Keratinocyte (primary cell): ENCODE results near the gene REEP3. TPM values are rescaled to one million over a fixed set of nuclear protein-coding genes. Genes with fewer than 3 reads are reported as not detected.

Source experiments
- DNase-seq: peaks from one replicate; pipeline ENCODE4 v3.0.0-alpha.2; 2011; ENCODE audit warnings: low read depth, missing footprints, low spot score
- FAIRE-seq: peaks from 2 replicates; lab custom pipeline; 2011; peaks lifted over from hg19 to GRCh38; lab: Jason Lieb, UNC
- H2AFZ ChIP-seq: 2 replicates; pipeline ENCODE4 v1.6.0; 2012; ENCODE audit warnings: low read length, control low read depth, inconsistent platforms; ENCODE audit not compliant: control insufficient read depth
- H3K27ac ChIP-seq: 2 replicates; pipeline ENCODE4 v1.5.1; 2011; ENCODE audit warnings: low read length; ENCODE audit not compliant: control insufficient read depth, insufficient read depth
- H3K27me3 ChIP-seq: 3 replicates; pipeline ENCODE4 v1.6.0; 2011; ENCODE audit warnings: low read length; ENCODE audit not compliant: control insufficient read depth, insufficient read depth; ENCODE audit errors: extremely low read depth
- H3K36me3 ChIP-seq, 2 experiments: 2 replicates in 1 of 2; 3 replicates in 1 of 2; pipeline ENCODE4 v1.5.1; 2011; ENCODE audit warnings: low read length in 2 of 2, mild to moderate bottlenecking in 1 of 2; ENCODE audit not compliant: control insufficient read depth in 2 of 2, insufficient read depth in 2 of 2; ENCODE audit errors: extremely low read depth in 1 of 2
- H3K4me1 ChIP-seq: 3 replicates; pipeline ENCODE4 v1.5.1; 2011; ENCODE audit warnings: low read length; ENCODE audit not compliant: control insufficient read depth, insufficient read depth; ENCODE audit errors: extremely low read depth
- H3K4me2 ChIP-seq: 3 replicates; pipeline ENCODE4 v1.6.0; 2011; ENCODE audit warnings: low read depth, low read length; ENCODE audit not compliant: control insufficient read depth, insufficient read depth; ENCODE audit errors: extremely low read depth
- H3K4me3 ChIP-seq, 3 experiments: fragments of 200-600 bp in 1 of 3; sonication (generic) in 1 of 3; 2 replicates in 2 of 3; 3 replicates in 1 of 3; pipeline ENCODE4 v1.5.1; 2011 to 2016; ENCODE audit warnings: low read length in 3 of 3, mild to moderate bottlenecking in 3 of 3, control low read depth in 2 of 3, inconsistent platforms in 1 of 3, low read depth in 1 of 3, mixed read lengths in 1 of 3, mixed run types in 1 of 3, moderate library complexity in 1 of 3; ENCODE audit not compliant: control insufficient read depth in 2 of 3, insufficient read depth in 2 of 3; ENCODE audit errors: extremely low read depth in 1 of 3
- H3K79me2 ChIP-seq: 2 replicates; pipeline ENCODE4 v1.6.0; 2012; ENCODE audit warnings: low read length; ENCODE audit not compliant: control insufficient read depth, insufficient read depth
- H3K9ac ChIP-seq: 3 replicates; pipeline ENCODE4 v1.6.0; 2011; ENCODE audit warnings: low read length; ENCODE audit not compliant: control insufficient read depth, insufficient read depth; ENCODE audit errors: extremely low read depth
- H3K9me1 ChIP-seq: 3 replicates; pipeline ENCODE4 v1.6.0; 2011; ENCODE audit warnings: low read length; ENCODE audit not compliant: control insufficient read depth, insufficient read depth; ENCODE audit errors: extremely low read depth
- H3K9me3 ChIP-seq: 2 replicates; pipeline ENCODE4 v1.5.1; 2012; ENCODE audit warnings: low read depth, low read length; ENCODE audit not compliant: control insufficient read depth
- H4K20me1 ChIP-seq: 3 replicates; pipeline ENCODE4 v1.6.0; 2011; ENCODE audit warnings: low read length; ENCODE audit not compliant: control insufficient read depth, insufficient read depth; ENCODE audit errors: extremely low read depth
- CTCF ChIP-seq, 3 experiments: IDR thresholded peaks in 1 of 3; conservative IDR thresholded peaks in 1 of 3; optimal IDR thresholded peaks in 1 of 3; 2 replicates in 2 of 3; 3 replicates in 1 of 3; pipeline versions ENCODE3 to v1.5.1; 2011; ENCODE audit warnings: low read length in 3 of 3, mild to moderate bottlenecking in 3 of 3, moderate library complexity in 2 of 3, control low read depth in 1 of 3, inconsistent platforms in 1 of 3; ENCODE audit not compliant: insufficient read depth in 2 of 3; ENCODE audit errors: extremely low read depth in 1 of 3
- EZH2 ChIP-seq: IDR thresholded peaks from one replicate; pipeline ENCODE4 v1.6.1; 2012; ENCODE audit warnings: inconsistent platforms, mild to moderate bottlenecking, low read length, moderate library complexity
- dilution Hi-C: fragments of 300-500 bp; cut with MboI; formaldehyde crosslinking; loops from one replicate; pipeline ENCODE4 v1.7.0; 2020; ENCODE audit warnings: low sequenced_read_pairs; ENCODE audit not compliant: extremely low pct_ligation_motif_present
- polyA plus RNA-seq, 5 experiments: library from polyadenylated mRNA; depleted of rRNA in 3 of 5; stranded (reverse) in 3 of 5; stranded (forward) in 1 of 5; unstranded in 1 of 5; fragments of >200 nt; gene quantifications; 1 replicate in 1 of 5; 2 replicates in 3 of 5; 3 replicates in 1 of 5; pipeline versions ENCODE4 v1.2.1 to v1.2.3, GENCODE V29; 2011 to 2012; ENCODE audit warnings: missing spikeins in 2 of 5, low read depth in 1 of 5, low replicate concordance in 1 of 5

REEP3 gene
- polyA plus RNA-seq, 1 donor (not counting 4 experiments of a cell fraction or from before 2014, with no cell fraction given), result 52.8 TPM

DNA sequence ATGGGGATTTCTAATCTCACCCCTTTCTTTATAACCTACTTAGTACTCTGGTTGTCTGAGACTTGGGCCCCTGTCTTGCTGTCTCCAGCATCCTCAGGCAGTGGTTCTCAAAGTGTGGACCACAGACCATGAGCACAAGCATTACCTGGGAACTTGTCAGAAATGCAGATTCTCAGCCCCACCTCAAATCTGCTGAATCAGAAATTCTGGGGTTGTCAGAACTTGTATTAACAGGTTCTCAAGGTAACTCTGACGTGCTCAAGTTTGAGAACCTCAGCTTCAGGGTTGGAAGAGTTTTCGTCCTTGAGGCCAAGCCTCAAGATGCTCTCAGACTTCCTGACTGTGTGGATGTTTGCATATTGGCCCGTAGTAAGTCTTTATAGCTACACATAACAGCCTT lies 97.4 kb downstream of the REEP3 start:
- no peak overlapping the region for H3K4me3 ChIP-seq
- H3K27me3 ChIP-seq, result no peaks in the 10 kb centered on the region
- no peaks in the 10 kb centered on the region for H4K20me1 ChIP-seq
- H3K9ac ChIP-seq, result no peak overlapping the region
- no peaks in the 10 kb centered on the region for H3K9me3 ChIP-seq
- no peak for TF ChIP-seq CTCF (optimal IDR thresholded peaks at IDR 0.05 in 1 of 3, IDR thresholded peaks at IDR 0.05 in 1 of 3, conservative IDR thresholded peaks at IDR 0.05 in 1 of 3; ENCODE audit: extremely low read depth in 1 of 3, insufficient read depth in 2 of 3, low read length in 3 of 3)
- no peak for TF ChIP-seq EZH2
- H3K79me2 ChIP-seq, result no peaks in the 10 kb centered on the region
- no peak overlapping the region for H2AFZ ChIP-seq
- H3K9me1 ChIP-seq, result no peaks in the 10 kb centered on the region
- FAIRE-seq (no peak), DNase-seq (no peak)
- H3K4me2 ChIP-seq, result no peak overlapping the region
- H3K27ac ChIP-seq, result no peak overlapping the region
- dilution Hi-C loops, result no loop called here
- peaks cover 9 to 10% of the 10 kb centered on the region in 2 experiments for H3K36me3 ChIP-seq
- H3K4me1 ChIP-seq, result peaks cover 8% of the 10 kb centered on the region

- H3K27ac ChIP-seq, result no peak overlapping the region
- peaks cover 9 to 10% of the 10 kb centered on the region in 2 experiments for H3K36me3 ChIP-seq
- H3K9me3 ChIP-seq, result no peaks in the 10 kb centered on the region
- FAIRE-seq (no peak), DNase-seq (no peak)
- H3K79me2 ChIP-seq, result no peaks in the 10 kb centered on the region
- H3K9ac ChIP-seq, result no peak overlapping the region
- no peaks in the 10 kb centered on the region for H3K9me1 ChIP-seq
- no peaks in the 10 kb centered on the region for H3K27me3 ChIP-seq
- TF ChIP-seq CTCF (optimal IDR thresholded peaks at IDR 0.05 in 1 of 3, IDR thresholded peaks at IDR 0.05 in 1 of 3, conservative IDR thresholded peaks at IDR 0.05 in 1 of 3; ENCODE audit: extremely low read depth in 1 of 3, insufficient read depth in 2 of 3, low read length in 3 of 3) (no peak), EZH2 (no peak)
- H2AFZ ChIP-seq, result no peak overlapping the region
- dilution Hi-C loops, result no loop called here
- H4K20me1 ChIP-seq, result no peaks in the 10 kb centered on the region
- peaks cover 5% of the 10 kb centered on the region for H3K4me1 ChIP-seq
- H3K4me3 ChIP-seq, result no peak overlapping the region
- H3K4me2 ChIP-seq, result no peak overlapping the region
Measured at GRCh38 chr10:63619426-63619825, 98.2 kb downstream of the REEP3 start.
